Kidney glomerular epithelial cell (primary cell): ENCODE results near the gene DACT3.

ENCODE experiments used
- DNase-seq: peaks from one replicate; lab custom pipeline; 2025; lab: John Stamatoyannopoulos, UW

Gene DACT3, protein sequence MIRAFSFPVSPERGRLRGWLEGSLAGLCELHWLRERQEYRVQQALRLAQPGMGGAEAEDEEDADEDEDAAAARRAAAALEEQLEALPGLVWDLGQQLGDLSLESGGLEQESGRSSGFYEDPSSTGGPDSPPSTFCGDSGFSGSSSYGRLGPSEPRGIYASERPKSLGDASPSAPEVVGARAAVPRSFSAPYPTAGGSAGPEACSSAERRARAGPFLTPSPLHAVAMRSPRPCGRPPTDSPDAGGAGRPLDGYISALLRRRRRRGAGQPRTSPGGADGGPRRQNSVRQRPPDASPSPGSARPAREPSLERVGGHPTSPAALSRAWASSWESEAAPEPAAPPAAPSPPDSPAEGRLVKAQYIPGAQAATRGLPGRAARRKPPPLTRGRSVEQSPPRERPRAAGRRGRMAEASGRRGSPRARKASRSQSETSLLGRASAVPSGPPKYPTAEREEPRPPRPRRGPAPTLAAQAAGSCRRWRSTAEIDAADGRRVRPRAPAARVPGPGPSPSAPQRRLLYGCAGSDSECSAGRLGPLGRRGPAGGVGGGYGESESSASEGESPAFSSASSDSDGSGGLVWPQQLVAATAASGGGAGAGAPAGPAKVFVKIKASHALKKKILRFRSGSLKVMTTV

DNA sequence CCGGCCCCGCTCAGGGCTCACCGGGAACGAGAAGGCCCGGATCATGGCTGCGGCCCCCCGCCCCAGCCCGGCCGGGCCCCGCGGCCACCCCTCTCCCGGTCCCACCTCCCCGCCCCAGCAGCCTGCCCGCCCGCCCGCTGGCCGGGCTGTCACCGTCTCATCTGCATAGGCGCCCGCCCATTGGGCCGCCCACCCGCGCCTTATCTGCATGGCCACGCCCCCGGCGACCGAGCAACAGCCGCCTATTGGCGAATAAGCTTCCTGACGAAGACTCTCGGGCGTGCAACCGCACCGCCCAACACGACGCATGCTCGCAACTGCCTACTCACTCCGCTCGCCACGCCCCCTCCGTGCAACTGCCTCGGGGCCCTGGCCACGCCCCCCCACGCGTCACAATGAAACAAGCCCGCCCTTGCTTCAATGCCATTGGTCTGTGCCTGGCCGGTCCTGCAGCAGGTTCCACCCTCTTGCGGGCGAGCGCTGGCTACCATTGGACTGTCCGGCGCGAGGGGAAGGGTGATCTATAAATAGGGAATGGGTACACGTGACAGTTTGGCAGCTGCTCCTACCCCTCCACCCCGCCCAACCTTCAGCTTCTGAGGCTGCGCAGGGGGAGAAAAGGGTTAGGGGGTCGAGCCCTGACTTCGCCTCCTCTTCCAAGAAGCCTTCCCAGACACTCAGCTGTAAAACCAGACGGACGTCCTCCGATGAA is at the start of gene DACT3:
DACT3 (minus strand) TSS at position 163 of the 712 bp plus-strand sequence; CDS start at position 45, 118 bp downstream.
- peak; percentile 99 for DNase-seq

DNA sequence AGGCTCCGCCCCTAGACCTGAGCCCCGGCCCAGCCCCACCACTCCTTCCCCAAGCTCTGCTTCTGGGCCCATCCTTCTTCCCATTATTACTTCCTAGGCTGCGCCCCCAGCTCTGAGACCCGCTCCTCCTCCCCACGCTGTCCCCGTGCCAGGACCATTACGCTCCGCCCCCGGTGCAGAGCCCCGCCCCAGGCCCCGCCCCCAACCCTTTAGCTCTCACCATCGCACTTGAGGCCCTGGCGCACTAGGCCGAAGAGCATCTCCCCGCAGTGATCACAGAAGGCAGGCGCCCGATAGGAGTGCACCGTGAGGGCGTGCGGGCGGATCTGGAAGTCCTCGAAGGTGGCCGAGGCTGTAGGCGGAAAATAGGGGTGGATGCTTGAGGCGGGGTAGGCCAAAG is 49.7 kb upstream of the DACT3 start:
- no peak for DNase-seq

DNA sequence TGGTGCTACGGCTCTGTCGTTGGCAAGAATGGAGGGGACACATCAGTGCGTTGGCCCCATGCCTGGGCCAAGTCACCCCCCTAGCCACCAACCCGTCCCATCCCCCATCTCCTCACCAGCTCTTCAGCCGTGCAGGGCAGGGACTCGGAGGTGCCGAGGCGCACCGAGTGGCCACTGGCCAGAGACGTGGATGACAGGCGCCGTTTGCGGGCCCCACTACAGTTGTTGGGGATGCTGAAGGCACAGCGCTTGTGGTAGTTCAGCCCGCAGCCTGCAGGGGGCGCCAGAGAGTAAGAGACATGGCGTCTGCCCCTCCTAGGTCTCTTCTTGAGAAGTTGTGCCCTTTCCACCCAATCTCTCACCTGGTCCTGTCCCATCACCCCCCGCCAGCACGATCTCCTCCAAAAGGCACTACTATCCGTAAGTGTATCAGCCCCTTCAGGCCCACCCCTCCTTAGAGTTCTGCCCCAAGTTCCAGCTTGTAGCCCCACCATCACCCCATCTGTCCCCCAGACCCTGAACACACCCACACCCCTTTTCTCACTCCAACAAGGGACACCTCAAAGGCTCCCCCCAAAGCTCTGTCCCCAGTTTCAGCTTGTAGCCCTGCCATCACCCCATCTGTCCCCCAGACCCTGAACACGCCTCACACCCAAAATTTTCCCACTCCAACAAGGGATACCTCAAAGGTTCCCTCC is 43.5 kb upstream of the DACT3 start:
- peak; percentile 16 for DNase-seq

DNA sequence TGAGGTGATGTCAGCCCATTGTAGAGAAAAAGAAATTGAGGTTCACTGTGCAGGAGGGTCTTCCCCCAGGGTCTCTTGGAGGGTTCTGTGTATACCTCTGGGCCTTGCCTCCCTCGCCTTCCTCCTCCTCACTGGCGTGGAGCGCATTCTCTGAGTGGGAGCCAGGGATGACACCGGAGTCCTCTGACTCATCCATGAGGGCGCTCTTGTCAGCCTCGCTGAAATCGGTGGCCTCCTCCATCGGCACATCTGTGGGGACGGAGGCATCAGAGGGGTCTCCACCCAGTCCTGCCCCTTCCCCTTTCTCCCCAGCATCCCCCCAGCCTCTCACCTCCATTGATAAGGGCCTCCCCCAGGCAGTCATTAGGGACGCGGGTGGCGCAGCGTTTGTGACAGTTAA is 39.7 kb upstream of the DACT3 start:
- DNase-seq = no peak

DNA sequence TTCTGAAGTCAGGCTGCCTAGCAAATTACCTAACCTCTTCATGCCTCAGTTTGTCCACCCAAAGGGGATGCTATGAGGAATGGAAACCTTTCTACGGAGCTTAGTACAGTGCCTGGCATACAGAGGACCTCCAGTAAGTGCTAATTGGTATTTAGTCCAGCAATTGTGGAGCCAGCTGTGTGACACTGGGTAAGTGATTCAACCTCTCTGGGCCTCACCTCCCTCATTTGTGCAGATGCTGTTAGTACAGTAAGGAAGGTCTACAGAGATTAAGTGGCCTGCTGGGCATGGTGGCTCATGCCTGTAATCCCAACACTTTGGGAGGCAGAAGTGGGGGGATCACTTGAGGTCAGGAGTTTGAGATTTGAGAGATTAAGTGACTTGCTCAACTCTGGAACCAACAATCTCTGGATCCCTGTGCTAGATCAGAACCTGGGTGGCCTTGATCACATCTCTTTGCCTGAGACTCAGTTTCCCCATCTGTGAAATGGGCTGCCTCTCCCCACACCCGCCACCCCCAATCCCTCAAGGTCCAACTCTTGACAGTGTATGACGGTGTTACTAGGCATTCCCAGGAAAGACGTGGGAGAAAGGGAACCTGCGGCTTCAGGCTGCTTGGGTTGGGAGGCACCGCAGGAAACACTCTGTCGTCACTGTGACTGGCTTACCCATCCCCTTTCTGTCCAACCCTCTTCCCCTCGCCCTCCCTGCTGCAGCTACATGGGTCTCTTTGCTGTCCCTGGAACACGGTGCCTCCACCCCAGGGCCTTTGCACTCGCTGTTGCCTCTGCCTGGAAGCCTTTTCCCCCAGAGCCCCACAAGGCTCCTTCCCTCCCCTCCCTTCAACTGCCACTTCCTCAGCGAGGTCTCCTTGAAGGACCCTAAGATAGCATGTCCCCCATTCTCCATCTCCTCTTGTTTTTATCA is 37.7 kb upstream of the DACT3 start:
- no peak for DNase-seq

DNA sequence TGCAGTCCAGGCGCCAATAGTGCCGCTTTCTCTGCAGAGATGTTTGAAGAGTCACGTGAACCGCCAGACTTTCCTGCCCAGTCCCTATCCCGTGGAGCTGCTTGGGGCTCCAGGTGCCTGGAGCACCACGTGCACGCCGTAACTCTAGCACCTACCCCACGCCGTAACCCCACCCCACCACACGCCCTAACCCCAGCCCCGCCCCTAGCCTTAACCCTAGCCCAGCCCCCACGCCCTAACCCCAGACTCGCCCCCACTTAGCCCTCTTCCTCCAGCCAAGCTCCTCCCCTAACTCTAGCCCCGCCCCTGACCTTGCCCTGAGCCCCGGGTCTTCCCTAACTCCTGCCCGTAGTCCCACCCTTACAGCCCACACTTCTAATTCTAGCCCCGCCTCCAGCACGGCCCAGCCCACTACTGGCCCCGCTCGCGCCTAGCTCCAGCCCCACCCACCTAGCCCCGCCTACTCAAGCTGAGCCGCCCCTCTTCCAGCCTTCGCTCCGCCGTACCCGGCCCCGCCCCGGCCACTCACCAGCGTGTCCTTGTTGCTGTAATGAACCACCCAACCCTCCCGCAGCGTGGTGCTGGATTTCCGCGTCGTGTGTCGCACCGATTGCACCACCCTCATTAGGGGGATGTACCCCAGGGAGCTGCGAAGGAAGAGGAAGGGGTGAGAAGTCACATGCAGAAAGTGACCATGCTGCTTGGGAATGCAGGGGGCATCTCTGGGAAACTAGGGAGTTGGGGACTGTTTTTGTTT is 36.4 kb upstream of the DACT3 start:
- DNase-seq = no peak

DNA sequence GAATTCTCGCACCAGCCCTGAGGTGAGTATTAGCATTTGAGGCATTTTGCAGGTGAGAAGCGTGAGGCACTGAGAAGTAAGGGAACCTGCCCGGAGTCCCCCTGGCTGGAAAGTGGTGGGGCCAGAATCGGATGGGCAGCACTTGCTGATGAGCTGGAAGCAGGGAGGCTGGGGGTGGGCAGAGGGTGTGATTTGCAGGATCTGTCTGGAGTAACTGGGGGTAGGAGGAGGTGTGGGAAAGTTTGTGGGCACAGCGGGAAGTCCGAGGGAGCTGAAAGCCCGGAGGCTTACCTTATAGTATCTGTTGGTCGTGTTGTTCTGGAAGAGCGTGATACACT is 35.9 kb upstream of the DACT3 start:
- DNase-seq = no peak

DNA sequence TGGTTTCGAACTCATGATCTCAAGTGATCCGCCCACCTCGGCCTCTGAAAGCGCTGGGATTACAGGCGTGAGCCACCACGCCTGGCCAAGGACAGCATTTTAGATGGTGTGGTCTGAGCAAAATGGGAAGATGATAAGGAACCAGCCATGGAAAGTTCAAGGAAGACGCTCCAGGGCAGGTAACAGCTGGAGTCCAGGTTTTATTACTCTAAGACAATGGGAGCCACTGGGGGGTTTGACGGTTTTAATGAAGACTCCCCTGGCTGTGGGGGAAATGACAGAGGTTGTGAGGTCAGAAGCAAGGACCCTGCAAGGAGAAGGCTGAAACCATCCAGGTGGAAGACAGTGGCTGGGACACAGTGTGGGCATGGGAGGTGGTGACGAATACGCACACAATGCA is 35.1 kb upstream of the DACT3 start:
- no peak for DNase-seq

DNA sequence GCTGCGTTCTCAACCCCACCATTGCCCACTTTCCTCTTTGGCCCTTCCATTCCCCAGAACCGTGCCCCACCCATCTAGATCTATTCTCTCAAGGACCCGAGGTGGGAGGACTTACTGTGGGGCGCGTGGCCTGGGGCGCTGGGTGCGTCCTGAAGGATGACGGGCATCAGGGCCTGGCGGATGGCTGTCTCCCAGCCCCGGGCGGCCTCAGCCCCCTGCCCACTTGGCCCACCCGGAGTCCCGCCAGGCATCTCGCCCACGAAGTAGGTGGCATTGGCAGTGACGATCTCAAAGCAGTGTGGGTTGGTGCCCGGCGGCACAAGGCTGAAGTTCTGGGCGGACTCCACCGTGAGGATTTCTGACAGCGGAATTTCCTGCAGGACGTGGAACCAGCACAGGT is 32.8 kb upstream of the DACT3 start:
- DNase-seq = no peak

DNA sequence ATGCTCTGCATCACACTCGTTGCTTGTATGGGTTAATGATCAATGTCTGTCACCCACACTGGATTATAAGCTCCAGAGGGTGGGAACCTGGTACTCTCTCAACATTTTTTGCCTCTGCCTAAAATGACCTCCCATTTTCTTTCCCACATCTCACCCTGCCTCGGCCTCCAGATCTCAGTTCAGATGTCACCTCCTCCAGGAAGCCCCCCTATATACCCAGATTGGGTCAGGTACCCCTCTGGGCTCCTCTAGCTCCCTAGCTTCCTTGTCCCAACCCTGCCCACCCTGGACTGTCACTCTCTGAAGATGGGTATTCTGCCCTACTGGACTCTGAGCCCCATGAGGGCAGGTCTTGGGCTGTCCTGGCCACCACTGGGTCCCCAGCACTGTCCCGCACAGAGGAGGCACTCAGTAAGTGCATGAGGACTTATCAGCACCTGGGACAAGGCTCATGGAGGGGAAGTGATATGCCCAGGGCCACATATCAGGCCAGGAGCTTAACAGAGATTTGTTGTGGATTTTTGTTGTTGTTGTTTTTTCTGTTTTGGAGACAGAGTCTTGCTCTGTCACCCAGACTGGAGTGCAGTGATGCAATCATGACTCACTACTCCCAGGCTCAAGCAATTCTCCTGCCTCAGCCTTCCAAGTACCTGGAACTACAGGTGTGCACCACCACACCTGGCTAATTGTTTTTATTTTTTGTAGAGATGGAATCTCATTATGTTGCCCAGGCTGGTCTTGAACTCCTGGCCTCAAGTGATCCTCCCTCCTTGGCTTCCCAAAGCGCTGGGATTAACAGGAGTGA is 32.1 kb upstream of the DACT3 start:
- DNase-seq = no peak

DNA sequence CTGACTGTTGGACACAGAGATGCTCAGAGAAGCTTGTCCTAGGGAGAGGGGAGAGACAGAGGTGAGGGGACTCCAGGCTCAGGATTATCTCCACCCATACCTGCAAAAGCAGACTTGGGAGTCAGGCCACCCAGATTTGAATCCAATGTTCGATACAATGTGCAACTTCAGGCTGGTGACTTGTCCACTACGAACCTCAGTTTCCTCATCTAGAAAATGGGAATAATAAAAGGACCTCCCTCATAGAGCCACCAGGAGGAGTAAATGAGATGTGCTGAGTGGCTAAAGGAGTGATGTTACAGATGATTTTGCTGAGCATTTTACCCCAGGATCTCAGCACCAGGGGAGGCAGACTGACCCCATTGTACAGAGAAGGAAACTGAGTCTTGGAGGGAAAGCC is 31.0 kb upstream of the DACT3 start:
- no peak for DNase-seq

DNA sequence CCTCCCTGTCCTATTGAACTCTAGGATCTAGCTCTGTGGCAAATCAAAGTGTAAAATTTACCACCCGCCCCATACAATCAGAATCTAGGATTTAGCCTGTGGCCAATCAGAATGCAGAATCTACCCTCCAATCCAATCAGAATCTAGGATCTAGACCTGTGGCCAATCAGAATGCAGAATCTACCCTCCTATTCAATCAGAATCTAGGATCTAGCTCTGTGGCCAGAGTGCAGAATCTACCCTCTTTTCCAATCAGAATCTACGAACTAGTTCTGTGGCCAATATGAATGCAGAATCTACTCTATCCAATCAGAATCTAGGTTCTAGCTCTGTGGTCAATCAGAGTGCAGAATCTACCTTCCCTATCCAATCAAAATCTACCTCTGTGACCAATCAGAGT is 30.1 kb upstream of the DACT3 start:
- DNase-seq = no peak

DNA sequence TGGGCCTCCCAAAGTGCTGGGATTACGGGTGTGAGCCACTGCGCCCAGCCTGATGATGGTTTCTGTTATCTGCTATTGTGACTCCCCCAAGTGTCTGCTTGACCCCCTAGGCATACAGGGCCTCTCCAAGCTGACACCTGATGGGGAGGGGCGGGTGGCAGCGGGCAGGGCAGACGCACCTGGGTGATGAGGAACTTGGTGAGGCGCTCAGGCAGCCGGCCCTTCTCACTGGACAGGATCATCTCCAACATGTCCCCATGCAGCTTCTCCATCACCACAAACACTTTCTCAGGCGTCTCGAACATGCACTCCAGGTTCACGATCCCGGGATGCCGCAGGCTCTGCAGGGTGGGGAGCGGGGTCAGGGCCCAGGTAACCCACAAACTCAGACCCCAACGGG is 28.4 kb upstream of the DACT3 start:
- DNase-seq = no peak

DNA sequence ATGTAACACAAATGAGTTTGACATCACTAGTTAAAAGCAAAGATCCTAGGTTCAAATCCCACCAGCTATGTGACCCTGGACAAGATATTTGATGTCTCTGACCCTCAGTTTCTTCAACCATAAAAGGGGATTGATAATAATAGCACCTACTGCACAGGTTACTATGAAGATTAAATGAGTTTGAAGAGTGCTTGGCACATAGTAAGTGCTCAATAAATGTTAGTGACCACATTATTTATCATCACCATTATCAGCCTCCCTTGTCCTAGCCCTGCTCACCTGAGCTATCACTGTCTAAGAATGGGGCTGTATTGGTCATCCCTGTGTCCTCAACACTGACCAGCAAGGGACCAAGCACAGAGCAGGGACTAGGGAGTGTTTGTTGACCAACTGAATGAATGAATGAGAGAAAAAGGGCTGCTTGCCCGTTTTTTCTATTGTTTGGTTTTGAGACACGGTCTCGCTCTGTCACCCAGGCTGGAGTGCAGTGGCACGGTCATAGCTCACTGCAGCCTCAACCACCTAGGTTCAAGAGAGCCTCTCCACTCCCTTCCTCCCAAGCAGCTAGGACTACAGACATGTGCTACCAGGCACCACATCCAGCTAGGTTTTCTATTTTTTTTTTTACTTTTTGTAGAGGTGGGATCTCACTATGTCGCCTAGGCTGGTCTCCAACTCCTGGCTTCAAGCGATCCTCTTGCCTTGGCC is 26.6 kb upstream of the DACT3 start:
- no peak for DNase-seq

DNA sequence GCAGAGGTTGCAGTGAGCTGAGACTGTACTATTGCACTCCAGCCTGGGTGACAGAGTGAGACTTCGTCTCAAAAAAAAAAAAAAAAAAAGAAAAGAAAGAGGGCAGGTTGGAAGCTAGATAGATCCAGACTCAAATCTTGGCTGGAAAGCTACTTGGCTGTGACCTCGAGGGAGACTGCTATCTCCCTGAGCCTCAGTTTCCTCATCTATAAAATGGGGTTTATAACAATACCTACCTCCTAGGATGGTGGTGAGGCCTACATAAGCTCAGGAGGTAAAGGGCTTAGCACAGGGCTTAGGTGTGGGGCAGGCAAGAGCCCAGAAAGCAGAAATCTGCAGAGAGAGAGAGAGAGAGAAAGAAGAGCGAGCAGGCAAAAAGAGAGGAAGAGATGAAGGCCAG is 24.2 kb upstream of the DACT3 start:
- DNase-seq = no peak

DNA sequence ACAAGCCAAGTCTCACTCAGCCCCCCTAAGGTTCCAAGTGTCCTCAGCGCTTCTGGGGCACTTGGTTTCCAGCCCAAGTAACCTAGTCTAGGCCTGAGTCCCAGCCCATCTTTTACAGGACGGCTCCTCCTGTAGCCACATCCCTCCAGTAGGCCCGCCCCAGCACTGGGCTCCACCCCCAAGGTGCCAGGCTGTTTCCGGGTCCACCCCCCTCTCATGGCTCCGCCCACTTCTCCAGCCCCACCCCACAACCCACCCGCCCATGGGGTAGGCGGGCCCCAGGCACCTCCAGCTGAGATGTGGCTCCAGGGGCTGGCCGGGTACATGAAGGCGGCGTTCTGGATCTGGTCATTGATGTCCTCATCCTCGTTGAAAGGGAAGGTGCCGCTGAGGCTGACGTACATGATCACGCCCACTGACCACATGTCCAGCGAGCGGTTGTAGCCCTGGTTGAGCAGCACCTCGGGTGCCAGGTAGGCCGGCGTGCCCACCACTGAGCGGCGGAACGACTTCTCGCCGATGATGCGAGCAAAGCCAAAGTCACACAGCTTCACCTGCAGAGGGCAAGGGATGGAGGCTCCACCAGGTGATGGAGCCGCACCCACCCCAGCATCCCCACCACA is 17.2 kb upstream of the DACT3 start:
- DNase-seq = no peak

DNA sequence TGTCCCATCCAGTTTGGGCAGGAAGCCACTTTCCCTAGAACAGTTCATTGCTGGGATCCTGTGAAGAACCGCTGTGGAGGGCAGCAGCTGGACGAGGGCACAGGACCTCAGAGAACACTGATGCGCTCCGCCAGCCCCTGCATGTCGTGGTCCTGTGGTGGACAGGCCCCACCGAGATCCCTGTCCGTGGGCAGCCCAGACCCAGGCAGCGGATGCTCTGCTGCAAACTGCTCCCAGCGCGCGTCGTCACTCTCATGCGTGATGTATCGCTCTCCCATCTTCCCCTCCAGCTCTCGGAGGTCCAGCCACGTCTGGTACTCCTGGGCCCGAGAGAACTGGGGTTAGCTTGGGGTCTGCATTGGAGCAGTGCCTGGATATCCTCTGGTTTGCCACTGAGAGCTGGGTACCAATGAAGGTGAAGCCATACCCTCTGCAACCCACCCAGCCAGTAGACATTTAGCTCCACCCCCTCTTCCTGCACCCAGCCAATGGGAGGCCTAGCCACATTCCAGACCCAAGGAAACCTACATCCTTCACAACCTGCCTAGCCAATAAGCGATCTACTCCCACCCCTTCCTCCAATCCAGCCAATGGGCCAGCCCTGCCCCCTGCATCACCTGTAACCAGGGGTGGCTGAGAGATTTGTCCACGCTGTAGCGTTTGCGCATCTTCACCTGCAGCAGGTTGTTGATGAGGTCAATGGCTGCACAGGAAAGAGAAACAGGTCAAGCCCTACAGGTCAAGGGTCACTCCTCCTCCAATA is 13.6 kb upstream of the DACT3 start:
- DNase-seq = peak; percentile 25

DNA sequence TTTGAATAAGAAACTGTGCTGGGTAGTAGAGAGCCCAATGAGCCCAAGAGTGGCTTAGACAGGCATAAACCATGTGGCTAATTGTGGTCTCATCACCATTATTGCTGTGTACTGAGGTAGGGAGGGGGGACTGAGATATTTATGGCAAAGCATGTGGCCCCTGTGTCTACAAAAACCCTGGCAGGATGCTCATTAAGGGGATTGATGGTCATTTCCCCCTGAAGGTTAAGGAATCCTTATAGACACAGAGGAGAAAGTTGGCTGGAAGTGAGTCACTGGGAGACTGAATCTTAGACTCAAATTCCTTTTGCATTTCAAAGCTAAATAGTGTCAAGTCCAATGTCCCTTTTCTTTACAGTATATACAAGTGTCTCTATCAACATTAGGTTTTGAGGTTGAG is 9.8 kb upstream of the DACT3 start:
- no peak for DNase-seq
